Liver (tissue), 9 donors: ENCODE measurements around the gene ABCB9. TPM values are rescaled to one million over a fixed set of nuclear protein-coding genes. Genes with fewer than 3 reads are reported as not detected.

Experiments used
- DNase-seq: peaks from one replicate; pipeline ENCODE4 v3.0.0-alpha.2; 2017; ENCODE audit warnings: low spot score
- H3K27ac ChIP-seq, 2 donors: one replicate each; pipeline ENCODE4 v1.7.0; 2013; ENCODE audit warnings: inconsistent platforms in 2 of 2, low read length in 2 of 2, control low read depth in 1 of 2, low read depth in 1 of 2, mild to moderate bottlenecking in 1 of 2
- H3K27me3 ChIP-seq, 4 donors: one replicate each; pipeline versions ENCODE4 v1.6.1 to v1.7.0; 2013; ENCODE audit warnings: low read length in 3 of 4, inconsistent platforms in 1 of 4, mild to moderate bottlenecking in 1 of 4, moderate library complexity in 1 of 4; ENCODE audit not compliant: control insufficient read depth in 4 of 4, insufficient read depth in 4 of 4
- H3K36me3 ChIP-seq, 4 donors: one replicate each; pipeline versions ENCODE4 v1.6.1 to v1.7.0; 2013; ENCODE audit warnings: low read length in 3 of 4, mild to moderate bottlenecking in 3 of 4, low read depth in 1 of 4, moderate library complexity in 1 of 4; ENCODE audit not compliant: control insufficient read depth in 4 of 4, insufficient read depth in 3 of 4
- H3K4me1 ChIP-seq, 4 donors: one replicate each; pipeline versions ENCODE4 v1.6.1 to v1.7.0; 2013; ENCODE audit warnings: low read length in 3 of 4, mild to moderate bottlenecking in 3 of 4, moderate library complexity in 1 of 4; ENCODE audit not compliant: control insufficient read depth in 4 of 4, insufficient read depth in 4 of 4
- H3K4me3 ChIP-seq, 3 donors: one replicate each; pipeline versions ENCODE4 v1.6.1 to v1.7.0; 2013; ENCODE audit warnings: low read length in 3 of 3, control low read depth in 1 of 3, low read depth in 1 of 3, mild to moderate bottlenecking in 1 of 3
- H3K9ac ChIP-seq, 2 donors: one replicate each; pipeline ENCODE4 v1.7.0; 2013; ENCODE audit warnings: low read length in 2 of 2, mild to moderate bottlenecking in 2 of 2, moderate library complexity in 2 of 2, control low read depth in 1 of 2, low read depth in 1 of 2
- H3K9me3 ChIP-seq, 4 donors: one replicate each; pipeline versions ENCODE4 v1.6.1 to v1.7.0; 2013; ENCODE audit warnings: low read length in 3 of 4; ENCODE audit not compliant: control insufficient read depth in 4 of 4
- ATF3 ChIP-seq: IDR thresholded peaks from 2 replicates; pipeline ENCODE4 v1.6.1; 2016; ENCODE audit warnings: antibody characterized with exemption
- EGR1 ChIP-seq, 2 donors: IDR thresholded peaks; 2 replicates each; pipeline ENCODE4 v1.6.1; 2016 to 2018; ENCODE audit warnings: antibody characterized with exemption in 2 of 2, low read depth in 2 of 2
- FOXA1 ChIP-seq: IDR thresholded peaks from 2 replicates; pipeline ENCODE4 v1.6.1; 2016; ENCODE audit warnings: antibody characterized with exemption
- FOXA2 ChIP-seq: IDR thresholded peaks from 2 replicates; pipeline ENCODE4 v1.6.1; 2016; ENCODE audit warnings: antibody characterized with exemption
- GABPA ChIP-seq, 2 donors: IDR thresholded peaks in 1 of 2; conservative IDR thresholded peaks in 1 of 2; 2 replicates each; pipeline ENCODE4 v1.6.1; 2016; ENCODE audit warnings: antibody characterized with exemption in 2 of 2, mild to moderate bottlenecking in 1 of 2, moderate library complexity in 1 of 2
- HNF4G ChIP-seq: IDR thresholded peaks from 2 replicates; pipeline ENCODE4 v1.6.1; 2016; ENCODE audit warnings: antibody characterized with exemption
- JUND ChIP-seq, 2 donors: IDR thresholded peaks; 2 replicates each; pipeline ENCODE4 v1.6.1; 2016; ENCODE audit warnings: antibody characterized with exemption in 2 of 2
- NR2F2 ChIP-seq: IDR thresholded peaks from 2 replicates; pipeline ENCODE4 v1.6.1; 2016; ENCODE audit warnings: antibody characterized with exemption
- RXRA ChIP-seq, 2 donors: IDR thresholded peaks; 2 replicates each; pipeline ENCODE4 v1.6.1; 2017 to 2018; ENCODE audit warnings: antibody characterized with exemption in 2 of 2, mild to moderate bottlenecking in 1 of 2
- SP1 ChIP-seq: IDR thresholded peaks from 2 replicates; pipeline ENCODE4 v1.6.1; 2018; ENCODE audit warnings: antibody characterized with exemption, mild to moderate bottlenecking
- YY1 ChIP-seq: IDR thresholded peaks from 2 replicates; pipeline ENCODE4 v1.6.1; 2016; ENCODE audit warnings: antibody characterized with exemption, mild to moderate bottlenecking
- WGBS: extraction: QIAGEN DNeasy Blood & Tissue Kit; methylation state at CpG from one replicate; pipeline ENCODE4 v1.1.7; 2013; 5-methylcytosine and 5-hydroxymethylcytosine counted together
- polyA plus RNA-seq, 2 donors: library from polyadenylated mRNA; stranded (reverse) in 1 of 2; unstranded in 1 of 2; fragments of 200-250 nt in 1 of 2; fragments of >200 nt in 1 of 2; fragmentation: Nextera tagmentation in 1 of 2; extraction: Ambion mirVana in 1 of 2; gene quantifications; one replicate each; pipeline versions ENCODE4 v1.2.1 to v1.2.3, GENCODE V29; 2013 to 2015
- total RNA-seq, 2 donors: library from RNA; depleted of rRNA; stranded (reverse); fragments of >200 nt; gene quantifications; one replicate each; pipeline ENCODE4 v1.2.3, GENCODE V29; 2014
- TF ChIP-seq, protein P1 (sequence below): IDR thresholded peaks from 2 replicates; pipeline ENCODE4 v1.6.1; 2016; ENCODE audit warnings: antibody characterized with exemption
- TF ChIP-seq, protein P2 (sequence below): IDR thresholded peaks from 2 replicates; pipeline ENCODE4 v1.6.1; 2016; ENCODE audit warnings: antibody characterized with exemption, mild to moderate bottlenecking
- donor health status: healthy.
- donor health status: healthy.
- donor health status: healthy.
- donor health status: healthy.
- donor health status: healthy.

Gene ABCB9
- total and polyA plus RNA-seq, 4 donors, result 0.29 to 3.3 (median 1.3) TPM

- Histone ChIP-seq H3K4me1 (peaks cover 0 to 62% (median 46%) of the 10 kb centered on the region in 4 donors), H3K9ac (peak overlapping the region in 1 of 2 donors; percentile 79), H3K36me3 (peaks cover 0 to 3% (median under 1%) of the 10 kb centered on the region in 4 donors), H3K27ac (no peak overlapping the region), H3K9me3 (no peaks in the 10 kb centered on the region), H3K27me3 (no peaks in the 10 kb centered on the region), H3K4me3 (peak overlapping the region in 1 of 3 donors; percentile 91)
- 89% methylated on average over 15 of the region's 15 CpGs for WGBS
- no peak for TF ChIP-seq FOXA2
- TF ChIP-seq GABPA (IDR thresholded peaks at IDR 0.05 in 1 of 2, conservative IDR thresholded peaks at IDR 0.05 in 1 of 2), result no peak
- TF ChIP-seq JUND (IDR thresholded peaks at IDR 0.05), result no peak
- no peak for TF ChIP-seq SP1
- TF ChIP-seq YY1, result no peak
- TF ChIP-seq, protein P1, sequence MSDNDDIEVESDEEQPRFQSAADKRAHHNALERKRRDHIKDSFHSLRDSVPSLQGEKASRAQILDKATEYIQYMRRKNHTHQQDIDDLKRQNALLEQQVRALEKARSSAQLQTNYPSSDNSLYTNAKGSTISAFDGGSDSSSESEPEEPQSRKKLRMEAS, result no peak
- TF ChIP-seq NR2F2, result no peak
- no peak for TF ChIP-seq FOXA1
- TF ChIP-seq EGR1 (IDR thresholded peaks at IDR 0.05; ENCODE audit: low read depth in 2 of 2), result no peak
- DNase-seq, result no peak
Observed at GRCh38 chr12:122976648-122976975, 10.3 kb upstream of the ABCB9 start.

- H3K9me3 ChIP-seq, result no peaks in the 10 kb centered on the region
- H3K4me1 ChIP-seq, result peaks cover 0 to 56% (median 42%) of the 10 kb centered on the region in 4 donors
- peaks cover 0 to 3% (median under 1%) of the 10 kb centered on the region in 4 donors for H3K36me3 ChIP-seq
- WGBS, result 6% methylated on average over 8 of the region's 8 CpGs
- TF ChIP-seq, protein P1, result no peak
- peak overlapping the region; percentile 79 to 86 for H3K9ac ChIP-seq
- H3K27me3 ChIP-seq, result no peaks in the 10 kb centered on the region
- DNase-seq, result no peak
- H3K4me3 ChIP-seq, result peak overlapping the region; percentile 84 to 98 (median 91)
- H3K27ac ChIP-seq, result peak overlapping the region in 1 of 2 donors; percentile 98
Observed at GRCh38 chr12:122975790-122976647, 9.8 kb upstream of the ABCB9 start.

- under 1% methylated on average over 66 of the region's 66 CpGs for WGBS
- Histone ChIP-seq H3K27ac (peak within 1 kb of the TSS; percentile 92 to 98), H3K4me1 (peaks cover 0 to 54% (median 40%) of the 10 kb centered on the region in 4 donors), H3K27me3 (no peaks in the 10 kb centered on the region), H3K9me3 (no peaks in the 10 kb centered on the region), H3K4me3 (peak within 1 kb of the TSS; percentile 84 to 98 (median 91)), H3K36me3 (peaks cover 0 to 3% (median under 1%) of the 10 kb centered on the region in 4 donors), H3K9ac (peak within 1 kb of the TSS; percentile 89 to 94)
- DNase-seq, result peak; percentile 92
- TF ChIP-seq GABPA (IDR thresholded peaks at IDR 0.05 in 1 of 2, conservative IDR thresholded peaks at IDR 0.05 in 1 of 2), result peak; percentile 63 to 86
- TF ChIP-seq, protein P2, sequence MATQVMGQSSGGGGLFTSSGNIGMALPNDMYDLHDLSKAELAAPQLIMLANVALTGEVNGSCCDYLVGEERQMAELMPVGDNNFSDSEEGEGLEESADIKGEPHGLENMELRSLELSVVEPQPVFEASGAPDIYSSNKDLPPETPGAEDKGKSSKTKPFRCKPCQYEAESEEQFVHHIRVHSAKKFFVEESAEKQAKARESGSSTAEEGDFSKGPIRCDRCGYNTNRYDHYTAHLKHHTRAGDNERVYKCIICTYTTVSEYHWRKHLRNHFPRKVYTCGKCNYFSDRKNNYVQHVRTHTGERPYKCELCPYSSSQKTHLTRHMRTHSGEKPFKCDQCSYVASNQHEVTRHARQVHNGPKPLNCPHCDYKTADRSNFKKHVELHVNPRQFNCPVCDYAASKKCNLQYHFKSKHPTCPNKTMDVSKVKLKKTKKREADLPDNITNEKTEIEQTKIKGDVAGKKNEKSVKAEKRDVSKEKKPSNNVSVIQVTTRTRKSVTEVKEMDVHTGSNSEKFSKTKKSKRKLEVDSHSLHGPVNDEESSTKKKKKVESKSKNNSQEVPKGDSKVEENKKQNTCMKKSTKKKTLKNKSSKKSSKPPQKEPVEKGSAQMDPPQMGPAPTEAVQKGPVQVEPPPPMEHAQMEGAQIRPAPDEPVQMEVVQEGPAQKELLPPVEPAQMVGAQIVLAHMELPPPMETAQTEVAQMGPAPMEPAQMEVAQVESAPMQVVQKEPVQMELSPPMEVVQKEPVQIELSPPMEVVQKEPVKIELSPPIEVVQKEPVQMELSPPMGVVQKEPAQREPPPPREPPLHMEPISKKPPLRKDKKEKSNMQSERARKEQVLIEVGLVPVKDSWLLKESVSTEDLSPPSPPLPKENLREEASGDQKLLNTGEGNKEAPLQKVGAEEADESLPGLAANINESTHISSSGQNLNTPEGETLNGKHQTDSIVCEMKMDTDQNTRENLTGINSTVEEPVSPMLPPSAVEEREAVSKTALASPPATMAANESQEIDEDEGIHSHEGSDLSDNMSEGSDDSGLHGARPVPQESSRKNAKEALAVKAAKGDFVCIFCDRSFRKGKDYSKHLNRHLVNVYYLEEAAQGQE, result peak; percentile 7
- TF ChIP-seq FOXA2, result no peak
- no peak for TF ChIP-seq RXRA (IDR thresholded peaks at IDR 0.05)
- peak; percentile 9 for TF ChIP-seq ATF3
- TF ChIP-seq EGR1 (IDR thresholded peaks at IDR 0.05; ENCODE audit: low read depth in 2 of 2), result no peak
- TF ChIP-seq, protein P1, result peak; percentile 13
- TF ChIP-seq HNF4G, result no peak
- TF ChIP-seq JUND (IDR thresholded peaks at IDR 0.05), result peak in 1 of 2 donors; percentile 4
- TF ChIP-seq YY1, result peak; percentile 90
Observed at GRCh38 chr12:122974892-122975789, 8.9 kb upstream of the ABCB9 start, which contains the start of gene OGFOD2. OGFOD2 (plus strand) TSS chr12:122975244; CDS start chr12:122975252, 8 bp downstream.
